Caco-2 (cell line): ENCODE data around the gene CENPF. TPM values are rescaled to one million over a fixed set of nuclear protein-coding genes. Genes with fewer than 3 reads are reported as not detected.

Source experiments
- BruUV-seq: library from RNA; stranded (reverse); fragments of 400-500 nt; replicated peaks from 2 replicates; lab custom pipeline; 2021; lab: Mats Ljungman, UMichigan
- CTCF ChIA-PET: fragments of 300-600 bp; sonication (Branson Sonifier 250); formaldehyde crosslinking; loops from one replicate; lab custom pipeline; 2022; ENCODE audit warnings: antibody characterized with exemption; lab: Charles Lee
- POLR2A ChIA-PET: fragments of 300-600 bp; sonication (Branson Sonifier 250); formaldehyde crosslinking; loops from one replicate; lab custom pipeline; 2022; ENCODE audit warnings: antibody characterized with exemption; lab: Charles Lee
- DNase-seq, 2 experiments: peaks; one replicate each; pipeline versions ENCODE4 v3.0.0 to v3.0.0-alpha.2; 2020 to 2022
- H3K27me3 ChIP-seq: replicated peaks from 2 replicates; pipeline ENCODE4 v1.6.0; 2011; ENCODE audit warnings: low read length; ENCODE audit not compliant: control insufficient read depth, insufficient read depth
- H3K36me3 ChIP-seq: 2 replicates; pipeline ENCODE4 v1.5.1; 2011; ENCODE audit warnings: low read length; ENCODE audit not compliant: control insufficient read depth, insufficient read depth
- H3K4me1 ChIP-seq: fragments of 250-450 bp; sonication (Bioruptor Pico); 2 replicates; pipeline ENCODE4 v1.5.1; 2020; ENCODE audit warnings: mild to moderate bottlenecking
- H3K4me3 ChIP-seq: 2 replicates; pipeline ENCODE4 v1.5.1; 2011; ENCODE audit warnings: low read depth, mild to moderate bottlenecking, control low read depth, low read length
- H3K9me3 ChIP-seq: fragments of 250-450 bp; sonication (Bioruptor Pico); 2 replicates; pipeline ENCODE4 v1.5.1; 2020; ENCODE audit warnings: mild to moderate bottlenecking, moderate library complexity
- H3K27ac Mint-ChIP-seq: one replicate; pipeline ENCODE4 v1.8.0; 2022; ENCODE audit warnings: mixed read lengths; ENCODE audit not compliant: unreplicated experiment
- H3K27me3 Mint-ChIP-seq: one replicate; pipeline ENCODE4 v1.8.0; 2022; ENCODE audit warnings: mixed read lengths; ENCODE audit not compliant: insufficient read depth, unreplicated experiment
- H3K36me3 Mint-ChIP-seq: one replicate; pipeline ENCODE4 v1.8.0; 2022; ENCODE audit warnings: mild to moderate bottlenecking, mixed read lengths; ENCODE audit not compliant: insufficient read depth, unreplicated experiment
- H3K4me1 Mint-ChIP-seq: one replicate; pipeline ENCODE4 v1.8.0; 2022; ENCODE audit warnings: low read depth, mixed read lengths; ENCODE audit not compliant: unreplicated experiment
- H3K4me3 Mint-ChIP-seq: one replicate; pipeline ENCODE4 v1.8.0; 2022; ENCODE audit warnings: mild to moderate bottlenecking, moderate library complexity, mixed read lengths; ENCODE audit not compliant: unreplicated experiment
- H3K9me3 Mint-ChIP-seq: one replicate; pipeline ENCODE4 v1.8.0; 2022; ENCODE audit warnings: mixed read lengths; ENCODE audit not compliant: unreplicated experiment
- intact Hi-C: fragments of 100-400 bp; cut with micrococcal nuclease; formaldehyde crosslinking; loops from one replicate; pipeline ENCODE4 v1.10.0; 2022; ENCODE audit not compliant: unreplicated experiment
- total RNA-seq: library from RNA; stranded (reverse); gene quantifications from 2 replicates; pipeline ENCODE4 v1.2.3, GENCODE V29; 2022
- TF ChIP-seq, protein P1 (sequence below), 2 experiments: fragments of 200-600 bp in 1 of 2; IDR thresholded peaks; 1 replicate in 1 of 2; 2 replicates in 1 of 2; pipeline versions ENCODE4 v1.5.1 to v1.8.0; 2011 to 2022; ENCODE audit warnings: antibody characterized with exemption in 1 of 2, control low read depth in 1 of 2, inconsistent platforms in 1 of 2, low read depth in 1 of 2, low read length in 1 of 2, mild to moderate bottlenecking in 1 of 2, moderate library complexity in 1 of 2; ENCODE audit not compliant: insufficient read depth in 1 of 2, severe bottlenecking in 1 of 2, unreplicated experiment in 1 of 2

Gene CENPF
- total RNA-seq, 1 experiment from 2014 or later = 145 TPM

DNA sequence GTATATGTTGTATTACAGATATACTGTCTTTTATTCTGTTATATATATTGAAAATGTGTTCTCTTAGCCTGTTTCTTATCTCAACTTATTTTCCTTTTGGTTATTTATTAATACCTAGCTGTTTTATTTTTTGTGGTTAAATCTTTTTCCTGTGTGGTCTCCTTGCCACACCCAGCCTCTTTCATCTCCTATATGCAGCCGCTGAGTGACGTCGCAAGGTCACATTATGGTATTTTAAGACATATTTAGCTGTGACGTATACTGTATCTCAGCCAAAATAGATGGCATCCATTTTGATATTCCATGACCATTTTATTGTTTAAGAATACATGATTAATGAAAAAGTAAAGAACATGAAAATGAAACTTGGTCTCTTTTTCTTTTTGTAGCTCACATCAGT, 29.1 kb downstream of the CENPF start:
- no peak overlapping the region for H3K27ac Mint-ChIP-seq
- ChIA-PET CTCF (no interaction called here), POLR2A (no interaction called here)
- no peaks in the 10 kb centered on the region for H3K27me3 ChIP-seq
- intact Hi-C loops = no loop called here
- H3K9me3 Mint-ChIP-seq = no peaks in the 10 kb centered on the region
- peaks cover 88% of the 10 kb centered on the region for H3K36me3 Mint-ChIP-seq
- no peak overlapping the region for H3K4me3 ChIP-seq
- no peaks in the 10 kb centered on the region for H3K4me1 Mint-ChIP-seq
- no TSS peak for BruUV-seq
- no peak for DNase-seq
- TF ChIP-seq, protein P1, sequence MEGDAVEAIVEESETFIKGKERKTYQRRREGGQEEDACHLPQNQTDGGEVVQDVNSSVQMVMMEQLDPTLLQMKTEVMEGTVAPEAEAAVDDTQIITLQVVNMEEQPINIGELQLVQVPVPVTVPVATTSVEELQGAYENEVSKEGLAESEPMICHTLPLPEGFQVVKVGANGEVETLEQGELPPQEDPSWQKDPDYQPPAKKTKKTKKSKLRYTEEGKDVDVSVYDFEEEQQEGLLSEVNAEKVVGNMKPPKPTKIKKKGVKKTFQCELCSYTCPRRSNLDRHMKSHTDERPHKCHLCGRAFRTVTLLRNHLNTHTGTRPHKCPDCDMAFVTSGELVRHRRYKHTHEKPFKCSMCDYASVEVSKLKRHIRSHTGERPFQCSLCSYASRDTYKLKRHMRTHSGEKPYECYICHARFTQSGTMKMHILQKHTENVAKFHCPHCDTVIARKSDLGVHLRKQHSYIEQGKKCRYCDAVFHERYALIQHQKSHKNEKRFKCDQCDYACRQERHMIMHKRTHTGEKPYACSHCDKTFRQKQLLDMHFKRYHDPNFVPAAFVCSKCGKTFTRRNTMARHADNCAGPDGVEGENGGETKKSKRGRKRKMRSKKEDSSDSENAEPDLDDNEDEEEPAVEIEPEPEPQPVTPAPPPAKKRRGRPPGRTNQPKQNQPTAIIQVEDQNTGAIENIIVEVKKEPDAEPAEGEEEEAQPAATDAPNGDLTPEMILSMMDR (IDR thresholded peaks at IDR 0.05; ENCODE audit: insufficient read depth in 1 of 2, low read depth in 1 of 2, low read length in 1 of 2, severe bottlenecking in 1 of 2, unreplicated experiment in 1 of 2) = no peak
- H3K36me3 ChIP-seq = peaks cover 2% of the 10 kb centered on the region; the same call in 1 of the 2 replicates
- H3K9me3 ChIP-seq = no peaks in the 10 kb centered on the region
- no peak overlapping the region for H3K4me3 Mint-ChIP-seq
- H3K4me1 ChIP-seq = no peaks in the 10 kb centered on the region
- H3K27me3 Mint-ChIP-seq = no peaks in the 10 kb centered on the region

DNA sequence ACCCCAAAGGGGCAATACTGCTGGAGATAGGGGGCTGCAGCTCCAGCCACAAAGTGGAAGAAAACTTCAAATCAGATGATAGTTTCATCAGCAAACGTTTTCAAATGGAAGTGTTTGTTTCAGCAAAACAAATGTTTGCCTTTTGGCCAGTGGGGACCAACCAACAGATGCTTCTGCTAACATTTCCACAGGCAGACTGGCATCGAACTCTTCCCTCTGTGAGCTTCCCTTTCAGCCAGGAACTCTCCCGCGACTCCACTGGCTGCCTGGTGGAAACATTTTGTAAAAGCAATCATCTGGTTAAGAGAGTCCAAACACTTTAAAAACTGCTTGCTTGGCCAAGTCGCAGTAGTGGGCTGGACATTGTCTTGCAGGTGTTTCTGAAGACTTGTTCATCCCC, 30.7 kb downstream of the CENPF start:
- Histone ChIP-seq H3K36me3 (peaks cover 2% of the 10 kb centered on the region; the same call in 1 of the 2 replicates), H3K9me3 (no peaks in the 10 kb centered on the region), H3K4me1 (no peaks in the 10 kb centered on the region), H3K4me3 (no peak overlapping the region), H3K27me3 (no peaks in the 10 kb centered on the region)
- intact Hi-C loops = no loop called here
- no TSS peak for BruUV-seq
- no peak for DNase-seq
- TF ChIP-seq, protein P1 (IDR thresholded peaks at IDR 0.05; ENCODE audit: insufficient read depth in 1 of 2, low read depth in 1 of 2, low read length in 1 of 2, severe bottlenecking in 1 of 2, unreplicated experiment in 1 of 2) = no peak
- no peak overlapping the region for H3K4me3 Mint-ChIP-seq
- H3K9me3 Mint-ChIP-seq = no peaks in the 10 kb centered on the region
- POLR2A ChIA-PET = no interaction called here
- CTCF ChIA-PET = no interaction called here
- no peaks in the 10 kb centered on the region for H3K27me3 Mint-ChIP-seq
- no peak overlapping the region for H3K27ac Mint-ChIP-seq
- H3K4me1 Mint-ChIP-seq = no peaks in the 10 kb centered on the region
- H3K36me3 Mint-ChIP-seq = peaks cover 96% of the 10 kb centered on the region

DNA sequence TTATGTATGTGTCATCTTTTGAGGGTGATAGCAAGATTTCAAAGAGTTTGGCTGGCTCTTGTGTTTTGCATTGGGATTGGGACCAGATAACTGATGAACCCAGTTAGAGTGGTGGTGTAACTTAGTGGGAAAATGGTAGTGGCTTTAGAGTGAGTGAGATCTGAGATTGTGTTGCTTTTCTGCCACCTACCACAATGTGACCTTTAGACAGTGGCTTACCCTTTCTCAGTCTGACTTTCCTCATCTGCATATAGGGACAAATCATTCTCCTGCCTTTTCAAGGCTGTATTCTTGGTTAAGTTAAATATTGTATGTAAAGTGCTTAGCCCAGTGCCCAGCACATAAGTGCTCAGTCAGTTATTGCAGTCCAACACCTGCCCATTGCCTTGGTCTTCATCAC, 31.3 kb downstream of the CENPF start:
- Histone ChIP-seq H3K27me3 (no peaks in the 10 kb centered on the region), H3K4me3 (no peak overlapping the region), H3K4me1 (no peaks in the 10 kb centered on the region), H3K9me3 (no peaks in the 10 kb centered on the region), H3K36me3 (peaks cover 3% of the 10 kb centered on the region)
- intact Hi-C loops = no loop called here
- H3K27me3 Mint-ChIP-seq = no peaks in the 10 kb centered on the region
- TF ChIP-seq, protein P1 (IDR thresholded peaks at IDR 0.05; ENCODE audit: insufficient read depth in 1 of 2, low read depth in 1 of 2, low read length in 1 of 2, severe bottlenecking in 1 of 2, unreplicated experiment in 1 of 2) = no peak
- ChIA-PET POLR2A (no interaction called here), CTCF (no interaction called here)
- DNase-seq = no peak
- H3K36me3 Mint-ChIP-seq = peaks cover 96% of the 10 kb centered on the region
- no peak overlapping the region for H3K4me3 Mint-ChIP-seq
- H3K27ac Mint-ChIP-seq = no peak overlapping the region
- no peaks in the 10 kb centered on the region for H3K4me1 Mint-ChIP-seq
- no peaks in the 10 kb centered on the region for H3K9me3 Mint-ChIP-seq
- BruUV-seq = no TSS peak
